GM19035 (cell line): ENCODE results near the gene SLC9C2.
A peak's percentile ranks its signal among the peaks of the same experiment; 100 is the strongest.
"Not testable (repeated sequence)": the region's sequence is repeated elsewhere in the genome, so short reads cannot be mapped to it uniquely, and the experiment has no call there.

Source experiments
- ATAC-seq: cut with Tn5 transposase; IDR thresholded peaks from one replicate; pipeline ENCODE4 v1.9.1; 2021; ENCODE audit not compliant: unreplicated experiment

SLC9C2 gene

GRCh38 chr1:173489929-173490328 lies 112.9 kb downstream of the SLC9C2 start:
- ATAC-seq, result no peak

- ATAC-seq, result no peak
Observed at GRCh38 chr1:173489149-173489600, 113.7 kb downstream of the SLC9C2 start.

GRCh38 chr1:173488001-173488400 lies 114.9 kb downstream of the SLC9C2 start:
- ATAC-seq, result no peak

GRCh38 chr1:173485401-173485800 lies 117.5 kb downstream of the SLC9C2 start:
- no peak for ATAC-seq

- ATAC-seq, result no peak
Observed at GRCh38 chr1:173484276-173484675, 118.6 kb downstream of the SLC9C2 start.

GRCh38 chr1:173482683-173483082 lies 120.2 kb downstream of the SLC9C2 start:
- ATAC-seq, result peak; percentile 58

GRCh38 chr1:173481195-173481772 lies 121.6 kb downstream of the SLC9C2 start:
- ATAC-seq, result no peak

- no peak for ATAC-seq
Observed at GRCh38 chr1:173479649-173480048, 123.2 kb downstream of the SLC9C2 start.

GRCh38 chr1:173478094-173478674 lies 124.7 kb downstream of the SLC9C2 start:
- no peak for ATAC-seq

- ATAC-seq, result peak; percentile 61
Observed at GRCh38 chr1:173477286-173478093, 125.4 kb downstream of the SLC9C2 start, which contains the start of gene PRDX6. Gene PRDX6 (plus strand): TSS chr1:173477335. CDS start chr1:173477398, 63 bp downstream.

GRCh38 chr1:173476665-173477285 lies 126.1 kb downstream of the SLC9C2 start:
- ATAC-seq, result peak; percentile 97

GRCh38 chr1:173476197-173476664 lies 126.6 kb downstream of the SLC9C2 start:
- ATAC-seq, result no peak

- ATAC-seq, result no peak
Observed at GRCh38 chr1:173475564-173476196, 127.2 kb downstream of the SLC9C2 start.

- ATAC-seq, result not testable (repeated sequence)
Observed at GRCh38 chr1:173474780-173475421, 128.0 kb downstream of the SLC9C2 start.

GRCh38 chr1:173474097-173474779 lies 128.6 kb downstream of the SLC9C2 start:
- no peak for ATAC-seq

- ATAC-seq, result no peak
Observed at GRCh38 chr1:173473599-173474011, 129.3 kb downstream of the SLC9C2 start.

GRCh38 chr1:173470608-173471007 lies 132.3 kb downstream of the SLC9C2 start:
- no peak for ATAC-seq

- ATAC-seq, result no peak
Observed at GRCh38 chr1:173469656-173470055, 133.2 kb downstream of the SLC9C2 start.

GRCh38 chr1:173467426-173467825 lies 135.4 kb downstream of the SLC9C2 start:
- ATAC-seq, result no peak

- ATAC-seq, result not testable (repeated sequence)
Observed at GRCh38 chr1:173464185-173464584, 138.7 kb downstream of the SLC9C2 start.
